Left colon (tissue), 2 donors: ENCODE data around the gene OR51T1. TPM values are rescaled to one million over a fixed set of nuclear protein-coding genes. Genes with fewer than 3 reads are reported as not detected.
"Not testable (repeated sequence)": the region's sequence is repeated elsewhere in the genome, so short reads cannot be mapped to it uniquely, and the experiment has no call there.

Source experiments
- ATAC-seq: fragments of 200-7000 bp; cut with Tn5 transposase; one replicate; pipeline ENCODE4 v1.9.1; 2020; ENCODE audit warnings: mild to moderate bottlenecking, moderate library complexity
- DNase-seq, 2 donors: peaks; one replicate each; pipeline ENCODE4 v3.0.0-alpha.2; 2020
- intact Hi-C, 2 donors: fragments of 100-400 bp; cut with DNase I in 1 of 2; cut with micrococcal nuclease in 1 of 2; formaldehyde crosslinking; loops; one replicate each; pipeline versions ENCODE4 v1.11.2 to v1.14.0; 2022; cut with DNase I, micrococcal nuclease
- long read RNA-seq: library from polyadenylated mRNA; unstranded; transcript quantifications from one replicate; pipeline ENCODE4 v2.0.0, GENCODE V29; 2021
- total RNA-seq, 2 donors: library from RNA; stranded (reverse); fragmentation: NEBNext Ultra II Directional; extraction: Animal tissue kit (Norgen Biotek cat#: 25700); gene quantifications; one replicate each; pipeline ENCODE4 v1.2.1, GENCODE V29; 2021
- donor health status: DM: no; HTN: no; CAD: no.
- donor health status: DM: yes; HTN: yes; CAD: no.

The OR51T1 gene
- not detected for total RNA-seq
- long read RNA-seq, result 0 reads

GRCh38 chr11:4881860-4882500 lies at the start of gene OR51T1:
Gene OR51T1 (plus strand): TSS chr11:4881900. CDS start chr11:4881900, 0 bp downstream.
- intact Hi-C loops, result no loop called here
- DNase-seq (no peak), ATAC-seq (no peak)

GRCh38 chr11:4839851-4840549 lies 41.7 kb upstream of the OR51T1 start:
- ATAC-seq (no peak), DNase-seq (no peak)
- intact Hi-C loops, result no loop called here

GRCh38 chr11:4848908-4849532 lies 32.7 kb upstream of the OR51T1 start, which contains the start of gene OR51S1:
Gene OR51S1 (minus strand): TSS chr11:4849208. CDS start chr11:4849208, 0 bp downstream.
- intact Hi-C loops, result no loop called here
- DNase-seq (no peak), ATAC-seq (no peak)

GRCh38 chr11:4851033-4851432 lies 30.7 kb upstream of the OR51T1 start:
- DNase-seq (no peak), ATAC-seq (no peak)
- intact Hi-C loops, result no loop called here

GRCh38 chr11:4854286-4854685 lies 27.4 kb upstream of the OR51T1 start:
- ATAC-seq, result not testable (repeated sequence)

GRCh38 chr11:4862447-4863236 lies 19.1 kb upstream of the OR51T1 start:
- DNase-seq, result no peak
- intact Hi-C loops, result no loop called here
- no peak for ATAC-seq

More at GRCh38 chr11:4854286-4854685, 27.4 kb upstream of the OR51T1 start:
- intact Hi-C loops, DNase-seq: not testable (repeated sequence)

- intact Hi-C loops, result no loop called here
- DNase-seq, result no peak
- ATAC-seq, result no peak
Measured at GRCh38 chr11:4863876-4864275, 17.8 kb upstream of the OR51T1 start.

GRCh38 chr11:4865855-4866254 lies 15.8 kb upstream of the OR51T1 start:
- intact Hi-C loops, result no loop called here
- ATAC-seq (no peak), DNase-seq (no peak)

- ATAC-seq (no peak), DNase-seq (no peak)
- intact Hi-C loops, result no loop called here
Measured at GRCh38 chr11:4881188-4881587, 512 bp upstream of the OR51T1 start.

- intact Hi-C loops, result no loop called here
- no peak for DNase-seq
- no peak for ATAC-seq
Measured at GRCh38 chr11:4882543-4882942, 843 bp downstream of the OR51T1 start.

- intact Hi-C loops, result no loop called here
- DNase-seq (no peak), ATAC-seq (no peak)
Measured at GRCh38 chr11:4884361-4884760, 2.7 kb downstream of the OR51T1 start.

- DNase-seq, result no peak
- intact Hi-C loops, result no loop called here
- peak; percentile 92 for ATAC-seq
Measured at GRCh38 chr11:4886186-4886585, 4.5 kb downstream of the OR51T1 start.

- intact Hi-C loops, result no loop called here
- ATAC-seq (no peak), DNase-seq (no peak)
Measured at GRCh38 chr11:4887591-4887990, 5.9 kb downstream of the OR51T1 start.

- intact Hi-C loops, result no loop called here
- ATAC-seq, result no peak
Measured at GRCh38 chr11:4890279-4890678, 8.6 kb downstream of the OR51T1 start.

GRCh38 chr11:4891996-4892640 lies 10.4 kb downstream of the OR51T1 start:
- peak; percentile 21 for ATAC-seq
- intact Hi-C loops, result no loop called here
- DNase-seq, result no peak

More at GRCh38 chr11:4890279-4890678, 8.6 kb downstream of the OR51T1 start:
- DNase-seq, result no peak

GRCh38 chr11:4903484-4903883 lies 21.8 kb downstream of the OR51T1 start, which contains the start of gene OR51A7:
Gene OR51A7 (plus strand): TSS chr11:4903783. CDS start chr11:4907370, 3,587 bp downstream.
- DNase-seq, result no peak
- intact Hi-C loops, result no loop called here
- ATAC-seq, result no peak

GRCh38 chr11:4916581-4916980 lies 34.9 kb downstream of the OR51T1 start:
- ATAC-seq (no peak), DNase-seq (no peak)
- intact Hi-C loops, result no loop called here

- intact Hi-C loops, result no loop called here
- DNase-seq (no peak), ATAC-seq (no peak)
Measured at GRCh38 chr11:4919250-4919649, 37.5 kb downstream of the OR51T1 start, which contains the start of gene OR51G2. Gene OR51G2 (minus strand): TSS chr11:4919350. CDS start chr11:4915663, 3,687 bp downstream.

GRCh38 chr11:4921796-4922195 lies 40.1 kb downstream of the OR51T1 start:
- intact Hi-C loops, result no loop called here
- no peak for ATAC-seq
- DNase-seq, result no peak
